ENCODE data around the gene RARRES2. TPM values are rescaled to one million over a fixed set of nuclear protein-coding genes. Genes with fewer than 3 reads are reported as not detected.

Gene RARRES2
- total RNA-seq (2022; extraction: Qiagen RNA extraction), result not detected in 5 replicates

GRCh38 chr7:150341263-150342120 lies at the start of gene RARRES2:
Gene RARRES2, minus strand, starts transcription at chr7:150341629. Its CDS starts 1,020 bp downstream, at chr7:150340609.

GRCh38 chr7:150378853-150379440 lies 37.5 kb upstream of the RARRES2 start, which contains the start of gene ZNF775:
Gene ZNF775, plus strand, starts transcription at chr7:150379330. Its CDS starts 9,141 bp downstream, at chr7:150388471.

GRCh38 chr7:150368096-150368883 lies 26.9 kb upstream of the RARRES2 start, which contains the start of gene REPIN1:
Gene REPIN1, plus strand, starts transcription at chr7:150368822. Its CDS starts 890 bp downstream, at chr7:150369712.

GRCh38 chr7:150322833-150323681 lies 18.4 kb downstream of the RARRES2 start, which contains the start of the genes ACTR3C and LRRC61:
Gene ACTR3C, minus strand, starts transcription at chr7:150323545. Its CDS starts 28,249 bp downstream, at chr7:150295296.
Gene LRRC61, plus strand, starts transcription at chr7:150323355. Its CDS starts 13,507 bp downstream, at chr7:150336862.

Other genes with a start within 250 kb of the RARRES2 start
- 0.07 to 0.21 TPM (median 0.11 TPM) in 5 replicates for gene LRRC61, start 18.3 kb downstream of the RARRES2 start, total RNA-seq (2022; extraction: Qiagen RNA extraction)
- not detected in 5 replicates for gene ACTR3C, start 18.1 kb downstream of the RARRES2 start, total RNA-seq (2022; extraction: Qiagen RNA extraction)
- gene REPIN1, start 27.2 kb upstream of the RARRES2 start, total RNA-seq (2022; extraction: Qiagen RNA extraction), result 71.0 to 85.8 TPM (median 82.8 TPM) in 5 replicates
- gene ZNF775, start 37.7 kb upstream of the RARRES2 start, total RNA-seq (2022; extraction: Qiagen RNA extraction), result 4.7 to 7.8 TPM (median 6.1 TPM) in 5 replicates
- gene GIMAP8, start 109.0 kb upstream of the RARRES2 start, total RNA-seq (2022; extraction: Qiagen RNA extraction), result not detected in 5 replicates
- gene GIMAP7, start 173.2 kb upstream of the RARRES2 start, total RNA-seq (2022; extraction: Qiagen RNA extraction), result not detected in 5 replicates
- not detected in 5 replicates for gene GIMAP4, start 225.8 kb upstream of the RARRES2 start, total RNA-seq (2022; extraction: Qiagen RNA extraction)

All from A549 treated with Hydrocortisone at 1 μM for 4 hours (cell line).